Bronchial epithelial cell (primary cell): ENCODE measurements around the gene LRRC3. TPM values are rescaled to one million over a fixed set of nuclear protein-coding genes. Genes with fewer than 3 reads are reported as not detected.
"Not testable (repeated sequence)": the region's sequence is repeated elsewhere in the genome, so short reads cannot be mapped to it uniquely, and the experiment has no call there.

Experiments
- DNase-seq: peaks from one replicate; pipeline ENCODE4 v3.0.0-alpha.2; 2010; ENCODE audit warnings: low read depth
- FAIRE-seq: peaks from 2 replicates; lab custom pipeline; 2011; peaks lifted over from hg19 to GRCh38; lab: Jason Lieb, UNC
- H3K27me3 ChIP-seq: 2 replicates; pipeline ENCODE4 v1.5.1; 2011; ENCODE audit warnings: low read length; ENCODE audit not compliant: control insufficient read depth, insufficient read depth
- H3K36me3 ChIP-seq: 2 replicates; pipeline ENCODE4 v1.5.1; 2011; ENCODE audit warnings: low read length; ENCODE audit not compliant: control insufficient read depth, insufficient read depth
- H3K4me3 ChIP-seq: 2 replicates; pipeline ENCODE4 v1.5.1; 2011; ENCODE audit warnings: mild to moderate bottlenecking, low read depth, low read length, control low read depth
- total RNA-seq: library from RNA; depleted of rRNA; stranded (reverse); fragments of >200 nt; gene quantifications from 2 replicates; pipeline ENCODE4 v1.2.1, GENCODE V29; 2014
- TF ChIP-seq, protein P1 (sequence below): IDR thresholded peaks from 2 replicates; pipeline ENCODE4 v1.5.1; 2011; ENCODE audit warnings: mild to moderate bottlenecking, moderate library complexity, low read length, control low read depth, inconsistent platforms; ENCODE audit not compliant: insufficient read depth, severe bottlenecking

LRRC3 gene
- total RNA-seq, 1 donor from 2014 or later, result under 0.01 TPM

DNA sequence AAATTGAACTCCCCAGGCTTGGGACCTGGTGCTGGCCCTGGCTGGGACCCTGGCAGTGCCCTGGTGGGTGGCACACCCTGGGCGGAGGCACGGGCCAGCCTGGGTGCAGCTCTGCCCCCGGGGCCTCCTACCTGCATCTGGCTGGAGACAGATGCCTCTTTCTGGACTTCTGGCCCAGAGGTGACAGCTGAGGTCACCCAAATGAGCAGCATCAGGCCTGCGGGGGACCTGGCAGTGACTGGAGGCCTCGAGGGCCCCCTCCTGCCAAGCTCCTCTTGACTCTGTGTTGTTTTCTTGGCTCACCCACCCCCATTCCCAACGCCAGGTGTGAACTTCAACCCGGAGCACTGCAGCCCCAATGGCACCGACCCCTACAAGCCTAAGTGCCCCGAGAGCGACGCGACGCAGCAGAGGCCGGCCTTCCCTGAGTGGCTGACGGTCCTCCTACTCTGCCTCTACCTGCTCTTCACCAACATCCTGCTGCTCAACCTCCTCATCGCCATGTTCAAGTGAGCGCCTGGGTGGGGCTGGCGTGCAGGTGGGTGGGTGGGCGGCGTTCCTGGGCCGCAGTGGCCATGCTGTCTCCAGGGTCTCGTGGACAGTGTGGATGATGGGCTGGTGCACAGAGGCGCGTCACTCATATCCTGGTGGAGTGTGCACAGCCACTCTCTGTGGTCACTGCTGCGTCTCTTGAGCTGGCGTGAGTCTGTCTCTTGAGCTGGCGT, 41.6 kb upstream of the LRRC3 start:
- Histone ChIP-seq H3K36me3 (no peaks in the 10 kb centered on the region), H3K27me3 (no peaks in the 10 kb centered on the region), H3K4me3 (no peak overlapping the region)
- no peak for FAIRE-seq
- DNase-seq, result no peak
- TF ChIP-seq, protein P1, sequence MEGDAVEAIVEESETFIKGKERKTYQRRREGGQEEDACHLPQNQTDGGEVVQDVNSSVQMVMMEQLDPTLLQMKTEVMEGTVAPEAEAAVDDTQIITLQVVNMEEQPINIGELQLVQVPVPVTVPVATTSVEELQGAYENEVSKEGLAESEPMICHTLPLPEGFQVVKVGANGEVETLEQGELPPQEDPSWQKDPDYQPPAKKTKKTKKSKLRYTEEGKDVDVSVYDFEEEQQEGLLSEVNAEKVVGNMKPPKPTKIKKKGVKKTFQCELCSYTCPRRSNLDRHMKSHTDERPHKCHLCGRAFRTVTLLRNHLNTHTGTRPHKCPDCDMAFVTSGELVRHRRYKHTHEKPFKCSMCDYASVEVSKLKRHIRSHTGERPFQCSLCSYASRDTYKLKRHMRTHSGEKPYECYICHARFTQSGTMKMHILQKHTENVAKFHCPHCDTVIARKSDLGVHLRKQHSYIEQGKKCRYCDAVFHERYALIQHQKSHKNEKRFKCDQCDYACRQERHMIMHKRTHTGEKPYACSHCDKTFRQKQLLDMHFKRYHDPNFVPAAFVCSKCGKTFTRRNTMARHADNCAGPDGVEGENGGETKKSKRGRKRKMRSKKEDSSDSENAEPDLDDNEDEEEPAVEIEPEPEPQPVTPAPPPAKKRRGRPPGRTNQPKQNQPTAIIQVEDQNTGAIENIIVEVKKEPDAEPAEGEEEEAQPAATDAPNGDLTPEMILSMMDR, result no peak

- DNase-seq (no peak), FAIRE-seq (no peak)
- Histone ChIP-seq H3K36me3 (no peaks in the 10 kb centered on the region), H3K27me3 (no peaks in the 10 kb centered on the region), H3K4me3 (no peak overlapping the region)
- TF ChIP-seq, protein P1, result no peak
These were observed 40.8 kb upstream of the LRRC3 start for GRCh38 chr21:44414291-44415072.

DNA sequence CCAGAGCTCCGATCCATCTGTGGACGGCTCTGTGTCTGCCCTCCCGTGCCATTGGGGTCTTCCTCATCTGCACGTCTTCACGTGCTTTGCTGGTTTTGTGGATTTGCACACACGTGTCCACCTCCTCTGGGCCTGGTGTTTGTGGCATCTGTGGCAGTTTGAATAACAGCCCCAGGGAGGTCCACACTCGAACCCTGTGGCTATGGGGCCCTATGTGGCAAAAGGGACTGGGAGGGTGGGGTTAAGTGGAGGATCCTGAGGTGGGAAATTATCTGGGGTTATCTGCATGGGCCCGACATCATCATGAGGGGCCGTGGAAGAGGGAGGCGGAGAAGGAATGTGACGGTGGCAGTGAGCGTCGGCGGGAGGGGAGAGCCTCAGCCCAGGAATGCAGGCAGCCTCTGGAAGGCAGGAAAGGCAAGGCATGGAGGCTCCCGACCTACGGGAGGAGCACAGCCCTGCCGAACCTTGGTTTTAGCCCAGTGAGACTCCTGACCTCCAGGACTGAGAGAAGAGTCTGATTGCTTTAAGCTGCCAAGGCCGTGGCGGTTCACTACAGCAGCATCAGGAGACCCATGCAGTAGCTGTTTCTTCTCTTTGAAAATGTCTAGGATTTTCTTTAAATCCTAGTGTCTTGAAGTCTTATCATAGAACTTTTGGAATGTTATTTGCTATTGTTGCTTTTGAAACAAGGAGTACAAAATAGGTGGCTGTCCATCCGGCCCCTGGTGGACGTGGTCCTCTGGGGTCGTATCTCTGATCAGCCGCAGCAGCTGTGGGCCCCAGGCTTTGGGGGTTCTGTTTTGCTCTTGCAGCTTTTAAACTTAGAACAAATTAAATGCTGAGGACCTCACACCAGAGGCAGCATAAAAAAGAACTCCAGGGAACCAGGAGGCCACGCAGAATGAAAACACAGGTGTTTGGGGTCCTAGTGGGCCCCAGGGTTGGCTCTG, 40.0 kb upstream of the LRRC3 start:
- H3K4me3 ChIP-seq, result no peak overlapping the region
- FAIRE-seq, result no peak
- H3K27me3 ChIP-seq, result no peaks in the 10 kb centered on the region
- no peaks in the 10 kb centered on the region for H3K36me3 ChIP-seq
- no peak for DNase-seq
- TF ChIP-seq, protein P1, result no peak

DNA sequence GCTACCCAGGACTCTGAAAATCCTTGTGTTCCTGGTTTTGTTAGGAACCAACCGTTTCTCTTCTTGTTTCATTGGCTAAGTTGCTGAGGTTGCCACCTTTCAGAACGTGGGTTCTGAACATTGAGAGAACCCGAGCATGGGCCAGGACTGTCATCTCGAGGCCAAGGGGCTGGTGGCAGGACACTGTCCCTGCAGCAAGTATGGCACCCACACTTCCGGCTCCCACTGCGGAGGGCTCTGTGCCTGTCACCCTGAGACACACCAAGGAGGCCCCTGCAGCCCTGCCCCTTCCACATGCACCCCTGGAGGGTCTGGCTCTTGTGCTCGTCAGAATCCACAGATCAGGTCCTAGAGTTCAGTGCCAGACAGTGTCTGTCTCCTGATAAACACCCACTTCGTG, 39.1 kb upstream of the LRRC3 start:
- Histone ChIP-seq H3K4me3 (no peak overlapping the region), H3K36me3 (no peaks in the 10 kb centered on the region), H3K27me3 (no peaks in the 10 kb centered on the region)
- DNase-seq, result no peak
- FAIRE-seq, result no peak
- TF ChIP-seq, protein P1, result no peak

DNA sequence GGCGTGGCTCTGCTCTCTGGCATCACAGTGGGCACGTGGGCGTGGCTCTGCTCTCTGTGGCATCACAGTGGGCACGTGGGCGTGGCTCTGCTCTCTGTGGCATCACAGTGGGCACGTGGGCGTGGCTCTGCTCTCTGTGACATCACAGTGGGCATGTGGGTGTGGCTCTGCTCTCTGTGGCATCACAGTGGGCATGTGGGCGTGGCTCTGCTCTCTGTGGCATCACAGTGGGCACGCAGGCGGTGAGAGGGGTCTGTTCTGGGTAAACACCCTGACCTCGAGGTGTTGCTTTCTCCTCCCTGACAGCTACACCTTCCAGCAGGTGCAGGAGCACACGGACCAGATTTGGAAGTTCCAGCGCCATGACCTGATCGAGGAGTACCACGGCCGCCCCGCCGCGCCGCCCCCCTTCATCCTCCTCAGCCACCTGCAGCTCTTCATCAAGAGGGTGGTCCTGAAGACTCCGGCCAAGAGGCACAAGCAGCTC, 37.6 kb upstream of the LRRC3 start:
- not testable (repeated sequence) for DNase-seq, H3K27me3 ChIP-seq, H3K4me3 ChIP-seq, FAIRE-seq, H3K36me3 ChIP-seq
